Naive B cell (primary cell): Measurements from ENCODE around the gene CCDC40. TPM values are rescaled to one million over a fixed set of nuclear protein-coding genes. Genes with fewer than 3 reads are reported as not detected.
A peak's percentile ranks its signal among the peaks of the same experiment; 100 is the strongest.

Experiments used
- ATAC-seq, 2 donors: fragments of 150-1000 bp; cut with Tn5 transposase; 2 replicates each; pipeline ENCODE4 v1.10.0; 2021; ENCODE audit warnings: low read depth in 2 of 2, mild to moderate bottlenecking in 2 of 2, moderate library complexity in 2 of 2
- DNase-seq: peaks from one replicate; pipeline ENCODE4 v3.0.0; 2022
- H3K27ac Mint-ChIP-seq, 6 donors: one replicate each; pipeline ENCODE4 v1.8.0; 2020 to 2022; ENCODE audit warnings: mild to moderate bottlenecking in 6 of 6, mixed read lengths in 6 of 6, moderate library complexity in 5 of 6, inconsistent platforms in 2 of 6
- H3K27me3 Mint-ChIP-seq, 3 donors: one replicate each; pipeline ENCODE4 v1.8.0; 2021 to 2022; ENCODE audit warnings: mixed read lengths in 3 of 3, mild to moderate bottlenecking in 1 of 3
- H3K36me3 Mint-ChIP-seq, 2 donors: one replicate each; pipeline ENCODE4 v1.8.0; 2020 to 2022; ENCODE audit warnings: mixed read lengths in 2 of 2, inconsistent platforms in 1 of 2, mild to moderate bottlenecking in 1 of 2
- H3K4me1 Mint-ChIP-seq, 3 donors: one replicate each; pipeline ENCODE4 v1.8.0; 2020 to 2022; ENCODE audit warnings: mixed read lengths in 3 of 3, inconsistent platforms in 1 of 3, mild to moderate bottlenecking in 1 of 3, moderate library complexity in 1 of 3
- H3K4me3 Mint-ChIP-seq, 8 donors: one replicate each; pipeline ENCODE4 v1.8.0; 2020 to 2022; ENCODE audit warnings: mild to moderate bottlenecking in 8 of 8, mixed read lengths in 8 of 8, moderate library complexity in 8 of 8, inconsistent platforms in 2 of 8
- H3K9me3 Mint-ChIP-seq, 7 donors: one replicate each; pipeline ENCODE4 v1.8.0; 2020 to 2022; ENCODE audit warnings: mixed read lengths in 7 of 7, mild to moderate bottlenecking in 5 of 7, inconsistent platforms in 2 of 7, moderate library complexity in 1 of 7
- polyA plus RNA-seq, 6 donors: library from polyadenylated mRNA; unstranded; fragments of 300-500 nt; fragmentation: Illumina TruSeq; gene quantifications; one replicate each; pipeline ENCODE4 v1.2.3, GENCODE V29; 2021; ENCODE audit warnings: low read depth in 6 of 6

The CCDC40 gene
- polyA plus RNA-seq, 6 donors from 2014 or later = not detected

DNA sequence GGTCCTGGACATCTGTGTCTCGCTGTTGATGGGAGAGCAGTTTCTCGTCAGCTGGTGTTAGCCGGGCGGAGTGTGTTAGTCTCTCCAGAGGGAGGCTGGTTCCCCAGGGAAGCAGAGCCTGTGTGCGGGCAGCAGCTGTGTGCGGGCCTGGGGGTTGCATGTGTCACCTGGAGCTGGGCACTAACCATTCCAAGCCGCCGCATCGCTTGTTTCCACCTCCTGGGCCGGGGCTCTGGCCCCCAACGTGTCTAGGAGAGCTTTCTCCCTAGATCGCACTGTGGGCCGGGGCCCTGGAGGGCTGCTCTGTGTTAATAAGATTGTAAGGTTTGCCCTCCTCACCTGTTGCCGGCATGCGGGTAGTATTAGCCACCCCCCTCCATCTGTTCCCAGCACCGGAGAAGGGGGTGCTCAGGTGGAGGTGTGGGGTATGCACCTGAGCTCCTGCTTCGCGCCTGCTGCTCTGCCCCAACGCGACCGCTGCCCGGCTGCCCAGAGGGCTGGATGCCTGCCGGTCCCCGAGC, 82.9 kb downstream of the CCDC40 start:
- Mint-ChIP-seq H3K4me3 (no peak overlapping the region), H3K27me3 (peaks cover 0 to 6% (median 6%) of the 10 kb centered on the region in 3 donors), H3K4me1 (no peaks in the 10 kb centered on the region), H3K27ac (no peak overlapping the region), H3K9me3 (peaks cover 0 to 8% (median 5%) of the 10 kb centered on the region in 7 donors), H3K36me3 (peaks cover 0 to 7% of the 10 kb centered on the region in 2 donors)
- ATAC-seq (no peak), DNase-seq (no peak)

- peaks cover 0 to 5% of the 10 kb centered on the region in 2 donors for H3K36me3 Mint-ChIP-seq
- DNase-seq (no peak), ATAC-seq (no peak)
- H3K9me3 Mint-ChIP-seq = peaks cover 0 to 7% (median 5%) of the 10 kb centered on the region in 7 donors
- no peaks in the 10 kb centered on the region for H3K4me1 Mint-ChIP-seq
- peaks cover 0 to 10% (median 9%) of the 10 kb centered on the region in 3 donors for H3K27me3 Mint-ChIP-seq
- no peak overlapping the region for H3K4me3 Mint-ChIP-seq
- no peak overlapping the region for H3K27ac Mint-ChIP-seq
These were observed 83.4 kb downstream of the CCDC40 start for GRCh38 chr17:80119839-80120238.

- H3K27me3 Mint-ChIP-seq = peaks cover 4 to 10% (median 9%) of the 10 kb centered on the region in 3 donors
- DNase-seq (no peak), ATAC-seq (no peak)
- no peaks in the 10 kb centered on the region for H3K36me3 Mint-ChIP-seq
- H3K27ac Mint-ChIP-seq = peak overlapping the region in 1 of 6 donors; percentile 70
- H3K4me1 Mint-ChIP-seq = no peaks in the 10 kb centered on the region
- no peak overlapping the region for H3K4me3 Mint-ChIP-seq
- H3K9me3 Mint-ChIP-seq = peaks cover 0 to 2% (median 0%) of the 10 kb centered on the region in 7 donors
These were observed 85.7 kb downstream of the CCDC40 start for GRCh38 chr17:80122026-80122575.

DNA sequence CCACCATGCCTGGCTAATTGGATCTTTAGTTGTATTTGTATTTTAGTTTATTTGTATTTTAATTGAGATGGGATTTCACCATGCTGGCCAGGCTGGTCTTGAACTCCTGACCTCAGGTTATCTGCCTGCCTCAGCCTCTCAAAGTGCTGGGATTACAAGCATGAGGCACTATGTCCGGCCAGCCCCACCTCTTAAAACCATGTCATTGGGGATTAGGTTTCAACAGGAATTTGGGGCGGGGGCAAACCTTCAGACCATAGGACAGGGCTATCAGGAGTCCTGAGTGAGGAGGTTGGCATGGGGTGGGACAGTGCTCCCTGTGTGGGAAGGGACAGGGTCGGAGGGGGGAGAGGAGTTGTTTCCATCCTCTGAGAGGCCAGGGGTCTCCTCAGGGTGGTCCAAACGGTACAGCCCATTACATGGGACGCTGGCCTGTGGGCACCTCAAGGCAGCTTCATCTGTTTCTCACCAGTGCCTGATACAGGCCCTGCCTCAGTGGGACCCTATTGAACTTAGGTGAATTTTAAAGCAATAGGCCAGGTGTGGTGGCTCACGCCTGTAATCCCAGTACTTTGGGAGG, 86.6 kb downstream of the CCDC40 start:
- peaks cover 0 to 2% (median 0%) of the 10 kb centered on the region in 7 donors for H3K9me3 Mint-ChIP-seq
- DNase-seq (no peak), ATAC-seq (no peak)
- no peak overlapping the region for H3K27ac Mint-ChIP-seq
- no peaks in the 10 kb centered on the region for H3K4me1 Mint-ChIP-seq
- no peak overlapping the region for H3K4me3 Mint-ChIP-seq
- H3K36me3 Mint-ChIP-seq = no peaks in the 10 kb centered on the region
- peaks cover 8 to 14% (median 11%) of the 10 kb centered on the region in 3 donors for H3K27me3 Mint-ChIP-seq

GRCh38 chr17:80123791-80124190, 87.3 kb downstream of the CCDC40 start:
- H3K4me1 Mint-ChIP-seq = no peaks in the 10 kb centered on the region
- H3K4me3 Mint-ChIP-seq = no peak overlapping the region
- H3K27me3 Mint-ChIP-seq = peaks cover 10 to 19% (median 16%) of the 10 kb centered on the region in 3 donors
- no peaks in the 10 kb centered on the region for H3K36me3 Mint-ChIP-seq
- peaks cover 0 to 2% (median 0%) of the 10 kb centered on the region in 7 donors for H3K9me3 Mint-ChIP-seq
- ATAC-seq = no peak
- DNase-seq = no peak
- no peak overlapping the region for H3K27ac Mint-ChIP-seq

DNA sequence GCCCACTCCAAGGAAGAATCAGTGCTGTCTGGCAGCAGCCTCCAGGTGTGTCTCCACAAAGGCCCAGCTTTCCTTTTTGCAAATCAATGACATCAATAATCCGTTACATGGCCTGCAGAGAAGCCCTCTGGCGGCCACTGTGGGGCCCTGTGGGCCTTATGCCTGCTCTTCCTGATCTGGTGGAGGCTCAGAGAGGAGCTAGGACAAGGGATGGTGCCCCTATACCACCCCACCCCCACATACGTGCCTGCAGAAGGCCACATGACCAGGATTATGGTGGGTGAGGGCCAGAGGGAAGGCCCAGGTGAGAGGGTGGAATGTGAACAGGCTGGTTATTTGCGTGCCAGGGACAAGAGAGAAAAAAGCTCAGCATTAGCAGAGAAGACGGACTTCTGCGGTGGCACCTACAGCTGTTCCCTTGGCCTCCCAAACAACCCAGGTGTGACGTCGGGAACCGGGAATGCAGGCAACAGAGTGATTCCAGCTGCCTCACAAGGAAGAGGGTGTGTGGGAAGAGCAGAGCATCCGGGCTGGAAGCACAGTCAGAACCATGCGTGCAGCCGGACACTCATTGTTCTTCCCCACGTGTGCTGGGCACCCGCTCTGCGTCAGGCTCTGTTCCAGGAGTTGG, 88.0 kb downstream of the CCDC40 start:
- H3K27ac Mint-ChIP-seq = no peak overlapping the region

GRCh38 chr17:80125656-80126448, 89.4 kb downstream of the CCDC40 start:
- Mint-ChIP-seq H3K27ac (no peak overlapping the region), H3K36me3 (no peaks in the 10 kb centered on the region), H3K9me3 (peaks cover 0 to 2% (median 0%) of the 10 kb centered on the region in 7 donors), H3K4me3 (no peak overlapping the region), H3K27me3 (peaks cover 10 to 25% (median 16%) of the 10 kb centered on the region in 3 donors), H3K4me1 (no peaks in the 10 kb centered on the region)
- ATAC-seq (no peak), DNase-seq (no peak)

More for the DNA sequence above, 88.0 kb downstream of the CCDC40 start:
- H3K4me3 Mint-ChIP-seq = peak overlapping the region in 1 of 8 donors; percentile 71
- ATAC-seq = no peak
- peaks cover 0 to 2% (median 0%) of the 10 kb centered on the region in 7 donors for H3K9me3 Mint-ChIP-seq
- no peak for DNase-seq
- H3K36me3 Mint-ChIP-seq = no peaks in the 10 kb centered on the region
- no peaks in the 10 kb centered on the region for H3K4me1 Mint-ChIP-seq
- H3K27me3 Mint-ChIP-seq = peaks cover 10 to 25% (median 16%) of the 10 kb centered on the region in 3 donors

DNA sequence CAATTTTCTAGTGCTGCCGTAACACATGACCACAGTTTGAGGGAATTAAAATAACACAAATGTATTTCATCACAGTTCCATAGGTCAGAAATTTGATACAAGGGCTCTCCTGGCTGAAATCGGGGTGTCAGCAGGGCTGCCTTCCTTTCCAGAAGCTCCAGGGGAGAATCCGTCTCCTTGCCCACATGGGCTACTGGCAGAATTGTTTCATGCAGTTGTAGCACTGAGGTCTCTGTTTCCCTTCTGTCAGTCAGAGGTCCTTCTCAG, 89.9 kb downstream of the CCDC40 start:
- peak overlapping the region in 1 of 8 donors; percentile 21 for H3K4me3 Mint-ChIP-seq

GRCh38 chr17:80129006-80129565, 92.6 kb downstream of the CCDC40 start:
- Mint-ChIP-seq H3K9me3 (peaks cover 0 to 2% (median 0%) of the 10 kb centered on the region in 7 donors), H3K4me3 (no peak overlapping the region), H3K27me3 (peaks cover 10 to 22% (median 13%) of the 10 kb centered on the region in 3 donors), H3K36me3 (no peaks in the 10 kb centered on the region), H3K27ac (no peak overlapping the region), H3K4me1 (no peaks in the 10 kb centered on the region)
- ATAC-seq (no peak), DNase-seq (no peak)

More for the DNA sequence above, 89.9 kb downstream of the CCDC40 start:
- Mint-ChIP-seq H3K27me3 (peaks cover 10 to 25% (median 16%) of the 10 kb centered on the region in 3 donors), H3K9me3 (peaks cover 0 to 2% (median 0%) of the 10 kb centered on the region in 7 donors), H3K4me1 (no peaks in the 10 kb centered on the region), H3K36me3 (no peaks in the 10 kb centered on the region), H3K27ac (no peak overlapping the region)
- ATAC-seq = no peak
- no peak for DNase-seq

- Mint-ChIP-seq H3K9me3 (no peaks in the 10 kb centered on the region), H3K4me1 (no peaks in the 10 kb centered on the region), H3K36me3 (peaks cover 0 to 12% of the 10 kb centered on the region in 2 donors), H3K27me3 (peaks cover 6 to 16% (median 8%) of the 10 kb centered on the region in 3 donors), H3K27ac (no peak overlapping the region), H3K4me3 (no peak overlapping the region)
- DNase-seq (no peak), ATAC-seq (no peak)
These were observed 94.5 kb downstream of the CCDC40 start for GRCh38 chr17:80130992-80131391.

- H3K4me3 Mint-ChIP-seq = no peak overlapping the region
- no peak for ATAC-seq
- no peak for DNase-seq
- H3K9me3 Mint-ChIP-seq = no peaks in the 10 kb centered on the region
- H3K4me1 Mint-ChIP-seq = no peaks in the 10 kb centered on the region
- peaks cover under 1 to 14% (median 2%) of the 10 kb centered on the region in 3 donors for H3K27me3 Mint-ChIP-seq
- H3K27ac Mint-ChIP-seq = peak overlapping the region in 4 of 6 donors; percentile 18 to 91 (median 72)
- H3K36me3 Mint-ChIP-seq = peaks cover 3 to 25% of the 10 kb centered on the region in 2 donors
These were observed 96.6 kb downstream of the CCDC40 start for GRCh38 chr17:80132906-80133625.

GRCh38 chr17:80133626-80133970, 97.2 kb downstream of the CCDC40 start:
- Mint-ChIP-seq H3K4me3 (no peak overlapping the region), H3K9me3 (no peaks in the 10 kb centered on the region), H3K4me1 (no peaks in the 10 kb centered on the region), H3K27me3 (peaks cover 0 to 8% (median 0%) of the 10 kb centered on the region in 3 donors), H3K36me3 (peaks cover 7 to 30% of the 10 kb centered on the region in 2 donors), H3K27ac (peak overlapping the region in 2 of 6 donors; percentile 55 to 91)
- DNase-seq (no peak), ATAC-seq (no peak)
